GM18951 (cell line): ENCODE measurements around the gene DNAJC1.

Experiments
- POLR2A ChIP-seq: IDR thresholded peaks from 4 replicates; pipeline ENCODE4 v1.6.1; 2011; ENCODE audit warnings: mild to moderate bottlenecking; ENCODE audit not compliant: insufficient read length, insufficient read depth; ENCODE audit errors: extremely low read depth
- in situ Hi-C: fragments of 300-500 bp; cut with MboI; formaldehyde crosslinking; loops from one replicate; pipeline ENCODE4 v1.12.0; 2022; ENCODE audit warnings: low sequenced_read_pairs, mixed read lengths, inconsistent platforms; ENCODE audit not compliant: unreplicated experiment

DNAJC1 gene

DNA sequence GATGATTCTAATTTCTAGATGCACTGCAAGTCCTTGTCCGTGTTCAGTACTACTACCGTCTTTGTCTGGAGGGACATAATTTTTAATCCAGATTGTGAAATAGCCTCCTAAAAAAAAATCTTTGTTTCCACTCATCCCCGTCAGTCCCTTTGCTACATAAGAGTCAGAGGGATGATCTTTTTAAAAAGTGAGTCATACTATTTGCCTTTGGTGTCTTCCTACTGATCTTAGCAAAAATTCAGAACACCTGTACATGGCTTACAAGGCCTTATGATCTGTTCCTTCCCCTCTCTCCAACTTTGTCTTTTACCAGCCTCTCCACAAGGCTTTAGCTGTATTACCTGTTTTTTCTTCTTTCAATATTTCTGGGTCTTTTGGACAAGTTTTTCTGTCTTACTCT, 296.0 kb downstream of the DNAJC1 start:
- in situ Hi-C loops: no loop called here
- no peak for TF ChIP-seq POLR2A
